CD14-positive monocyte (primary cell): ENCODE data around the gene NEK6. TPM values are rescaled to one million over a fixed set of nuclear protein-coding genes. Genes with fewer than 3 reads are reported as not detected.

Source experiments
- DNase-seq, 3 donors: peaks; one replicate each; pipeline ENCODE4 v3.0.0-alpha.2; 2011 to 2022
- H2AFZ ChIP-seq: 2 replicates; pipeline ENCODE4 v1.6.0; 2012; ENCODE audit warnings: mild to moderate bottlenecking, low read depth, low read length, inconsistent platforms; ENCODE audit not compliant: insufficient read depth, poor library complexity, severe bottlenecking
- H3K27ac ChIP-seq, 2 donors: 1 replicate in 1 of 2; 2 replicates in 1 of 2; pipeline ENCODE4 v1.5.1; 2012 to 2013; ENCODE audit warnings: low read length in 2 of 2, control low read depth in 1 of 2, inconsistent platforms in 1 of 2, low read depth in 1 of 2, mild to moderate bottlenecking in 1 of 2
- H3K27me3 ChIP-seq, 2 donors: one replicate each; pipeline versions ENCODE4 v1.6.0 to v1.6.1; 2011 to 2013; ENCODE audit warnings: low read length in 2 of 2; ENCODE audit not compliant: control insufficient read depth in 2 of 2, insufficient read depth in 2 of 2
- H3K36me3 ChIP-seq, 2 donors: replicated peaks in 1 of 2; 1 replicate in 1 of 2; 2 replicates in 1 of 2; pipeline versions ENCODE4 v1.5.1 to v1.6.1; 2012 to 2013; ENCODE audit warnings: low read length in 2 of 2, control low read depth in 1 of 2, inconsistent platforms in 1 of 2, mild to moderate bottlenecking in 1 of 2; ENCODE audit not compliant: insufficient read depth in 2 of 2, control insufficient read depth in 1 of 2
- H3K4me1 ChIP-seq, 2 donors: 1 replicate in 1 of 2; 2 replicates in 1 of 2; pipeline versions ENCODE4 v1.5.1 to v1.6.1; 2012 to 2013; ENCODE audit warnings: low read length in 2 of 2, control low read depth in 1 of 2, inconsistent platforms in 1 of 2, mild to moderate bottlenecking in 1 of 2, moderate library complexity in 1 of 2; ENCODE audit not compliant: insufficient read depth in 2 of 2, control insufficient read depth in 1 of 2
- H3K4me2 ChIP-seq: replicated peaks from 2 replicates; pipeline ENCODE3; 2012; ENCODE audit warnings: low read length, moderate library complexity, mild to moderate bottlenecking; ENCODE audit not compliant: poor library complexity, severe bottlenecking; ENCODE audit errors: extremely low read depth
- H3K4me3 ChIP-seq, 3 experiments: fragments of 200-600 bp in 1 of 3; sonication (generic) in 1 of 3; replicated peaks in 1 of 3; 1 replicate in 2 of 3; 2 replicates in 1 of 3; pipeline ENCODE4 v1.5.1; 2011 to 2013; ENCODE audit warnings: low read length in 3 of 3, mild to moderate bottlenecking in 3 of 3, control low read depth in 2 of 3, low read depth in 2 of 3, inconsistent platforms in 1 of 3, moderate library complexity in 1 of 3
- H3K79me2 ChIP-seq: 2 replicates; pipeline ENCODE4 v1.6.0; 2012; ENCODE audit warnings: mild to moderate bottlenecking, control low read depth, inconsistent platforms, low read length, moderate library complexity; ENCODE audit not compliant: insufficient read depth
- H3K9ac ChIP-seq: 2 replicates; pipeline ENCODE4 v1.6.0; 2017; ENCODE audit warnings: low read length, mild to moderate bottlenecking; ENCODE audit not compliant: insufficient read depth, poor library complexity, severe bottlenecking
- H3K9me3 ChIP-seq, 2 donors: replicated peaks in 1 of 2; 1 replicate in 1 of 2; 2 replicates in 1 of 2; pipeline versions ENCODE4 v1.5.1 to v1.6.1; 2012 to 2013; ENCODE audit warnings: low read length in 2 of 2, control low read depth in 1 of 2; ENCODE audit not compliant: control insufficient read depth in 1 of 2, insufficient read depth in 1 of 2
- H4K20me1 ChIP-seq: 2 replicates; pipeline ENCODE4 v1.6.0; 2012; ENCODE audit warnings: mild to moderate bottlenecking, low read length, control low read depth, moderate library complexity; ENCODE audit not compliant: insufficient read depth
- H3K27ac Mint-ChIP-seq, 7 donors: one replicate each; pipeline ENCODE4 v1.8.0; 2020; ENCODE audit warnings: mild to moderate bottlenecking in 7 of 7, mixed read lengths in 7 of 7, moderate library complexity in 6 of 7, inconsistent platforms in 2 of 7
- H3K27me3 Mint-ChIP-seq, 3 donors: one replicate each; pipeline ENCODE4 v1.8.0; 2021 to 2022; ENCODE audit warnings: low read depth in 3 of 3, mild to moderate bottlenecking in 3 of 3, mixed read lengths in 3 of 3, moderate library complexity in 3 of 3, inconsistent platforms in 1 of 3
- H3K36me3 Mint-ChIP-seq, 2 donors: one replicate each; pipeline ENCODE4 v1.8.0; 2020; ENCODE audit warnings: mixed read lengths in 2 of 2, inconsistent platforms in 1 of 2, mild to moderate bottlenecking in 1 of 2
- H3K4me1 Mint-ChIP-seq: one replicate; pipeline ENCODE4 v1.8.0; 2020; ENCODE audit warnings: mild to moderate bottlenecking, mixed read lengths
- H3K4me3 Mint-ChIP-seq, 2 donors: one replicate each; pipeline ENCODE4 v1.8.0; 2020; ENCODE audit warnings: mild to moderate bottlenecking in 2 of 2, mixed read lengths in 2 of 2, moderate library complexity in 1 of 2
- H3K9me3 Mint-ChIP-seq, 7 donors: one replicate each; pipeline ENCODE4 v1.8.0; 2020 to 2022; ENCODE audit warnings: mixed read lengths in 7 of 7, mild to moderate bottlenecking in 6 of 7, moderate library complexity in 6 of 7, inconsistent platforms in 2 of 7
- WGBS: methylation state at CpG from one replicate; pipeline ENCODE4 v1.1.5; 2013; ENCODE audit warnings: missing lambda C conversion rate; ENCODE audit not compliant: insufficient coverage; 5-methylcytosine and 5-hydroxymethylcytosine counted together
- intact Hi-C, 2 donors: fragments of 100-400 bp; cut with micrococcal nuclease; formaldehyde crosslinking; loops; one replicate each; pipeline versions ENCODE4 v1.15.0 to v1.15.1; 2023
- polyA plus RNA-seq, 3 donors: library from polyadenylated mRNA; depleted of rRNA in 1 of 3; unstranded in 2 of 3; stranded (reverse) in 1 of 3; fragments of 300-500 nt in 2 of 3; fragments of >200 nt in 1 of 3; fragmentation: Illumina TruSeq in 2 of 3; gene quantifications; 1 replicate in 2 of 3; 2 replicates in 1 of 3; pipeline ENCODE4 v1.2.3, GENCODE V29; 2012 to 2021
- TF ChIP-seq, protein P1 (sequence below): fragments of 200-600 bp; IDR thresholded peaks from one replicate; pipeline ENCODE4 v1.8.0; 2022; ENCODE audit warnings: antibody characterized with exemption, mild to moderate bottlenecking

The NEK6 gene
- polyA plus RNA-seq, 3 donors: 26.1 to 46.0 (median 35.8) TPM

DNA sequence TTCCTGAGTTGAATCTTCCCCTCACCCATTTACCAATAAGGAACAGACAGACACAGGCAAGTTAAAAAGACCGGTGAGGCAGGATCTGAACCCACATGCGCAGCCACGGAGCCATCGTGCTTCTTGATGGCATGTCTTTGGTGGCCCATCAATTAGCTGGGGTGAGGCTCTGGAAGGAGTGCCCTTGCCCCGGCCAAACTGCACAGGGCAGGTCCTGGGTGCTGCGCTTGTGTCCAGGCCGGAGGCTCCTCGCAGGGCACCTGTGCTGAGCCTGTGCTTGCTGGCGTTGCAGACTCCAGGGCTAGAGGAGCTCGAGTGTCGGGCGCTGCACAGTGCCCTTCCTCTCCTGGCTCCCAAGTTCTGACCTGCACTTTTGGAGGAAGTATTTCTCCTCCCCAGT, 91.1 kb downstream of the NEK6 start:
- no peak overlapping the region for H3K9ac ChIP-seq
- H3K36me3 ChIP-seq: peaks cover 99 to 100% of the 10 kb centered on the region in 2 donors
- H3K4me3 ChIP-seq: no peak overlapping the region
- Mint-ChIP-seq H3K4me3 (no peak overlapping the region), H3K4me1 (peaks cover 7% of the 10 kb centered on the region), H3K27me3 (no peaks in the 10 kb centered on the region), H3K9me3 (peaks cover 0 to 3% (median 0%) of the 10 kb centered on the region in 7 donors), H3K36me3 (peaks cover 89 to 96% of the 10 kb centered on the region in 2 donors), H3K27ac (peak overlapping the region in 1 of 7 donors; percentile 75)
- no peaks in the 10 kb centered on the region for H3K4me1 ChIP-seq
- H3K9me3 ChIP-seq: no peaks in the 10 kb centered on the region
- H3K27ac ChIP-seq: peak overlapping the region in 1 of 2 donors; percentile 18
- H4K20me1 ChIP-seq: peaks cover 98% of the 10 kb centered on the region
- 88% methylated on average over 12 of the region's 12 CpGs for WGBS
- H3K4me2 ChIP-seq: no peak overlapping the region
- no peaks in the 10 kb centered on the region for H3K27me3 ChIP-seq
- intact Hi-C loops: no loop called here
- no peak overlapping the region for H2AFZ ChIP-seq
- DNase-seq: no peak
- TF ChIP-seq, protein P1, sequence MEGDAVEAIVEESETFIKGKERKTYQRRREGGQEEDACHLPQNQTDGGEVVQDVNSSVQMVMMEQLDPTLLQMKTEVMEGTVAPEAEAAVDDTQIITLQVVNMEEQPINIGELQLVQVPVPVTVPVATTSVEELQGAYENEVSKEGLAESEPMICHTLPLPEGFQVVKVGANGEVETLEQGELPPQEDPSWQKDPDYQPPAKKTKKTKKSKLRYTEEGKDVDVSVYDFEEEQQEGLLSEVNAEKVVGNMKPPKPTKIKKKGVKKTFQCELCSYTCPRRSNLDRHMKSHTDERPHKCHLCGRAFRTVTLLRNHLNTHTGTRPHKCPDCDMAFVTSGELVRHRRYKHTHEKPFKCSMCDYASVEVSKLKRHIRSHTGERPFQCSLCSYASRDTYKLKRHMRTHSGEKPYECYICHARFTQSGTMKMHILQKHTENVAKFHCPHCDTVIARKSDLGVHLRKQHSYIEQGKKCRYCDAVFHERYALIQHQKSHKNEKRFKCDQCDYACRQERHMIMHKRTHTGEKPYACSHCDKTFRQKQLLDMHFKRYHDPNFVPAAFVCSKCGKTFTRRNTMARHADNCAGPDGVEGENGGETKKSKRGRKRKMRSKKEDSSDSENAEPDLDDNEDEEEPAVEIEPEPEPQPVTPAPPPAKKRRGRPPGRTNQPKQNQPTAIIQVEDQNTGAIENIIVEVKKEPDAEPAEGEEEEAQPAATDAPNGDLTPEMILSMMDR: no peak
- H3K79me2 ChIP-seq: peaks cover 8% of the 10 kb centered on the region

GRCh38 chr9:124349267-124349666, 91.5 kb downstream of the NEK6 start:
- Histone ChIP-seq H3K4me3 (no peak overlapping the region), H4K20me1 (peaks cover 98% of the 10 kb centered on the region), H3K27me3 (no peaks in the 10 kb centered on the region), H3K79me2 (peaks cover 11% of the 10 kb centered on the region), H3K9me3 (no peaks in the 10 kb centered on the region), H3K27ac (peak overlapping the region in 1 of 2 donors; percentile 18), H2AFZ (no peak overlapping the region), H3K4me1 (no peaks in the 10 kb centered on the region), H3K4me2 (no peak overlapping the region), H3K36me3 (peaks cover 99 to 100% of the 10 kb centered on the region in 2 donors), H3K9ac (no peak overlapping the region)
- no peaks in the 10 kb centered on the region for H3K27me3 Mint-ChIP-seq
- DNase-seq: no peak
- H3K9me3 Mint-ChIP-seq: peaks cover 0 to 3% (median 0%) of the 10 kb centered on the region in 7 donors
- H3K4me3 Mint-ChIP-seq: no peak overlapping the region
- 100% methylated on average over 3 of the region's 8 CpGs for WGBS
- peaks cover 9% of the 10 kb centered on the region for H3K4me1 Mint-ChIP-seq
- H3K36me3 Mint-ChIP-seq: peaks cover 88 to 96% of the 10 kb centered on the region in 2 donors
- H3K27ac Mint-ChIP-seq: no peak overlapping the region
- TF ChIP-seq, protein P1: no peak
- intact Hi-C loops: no loop called here
